Measurements from ENCODE around the gene NFATC1.

The NFATC1 gene

DNA sequence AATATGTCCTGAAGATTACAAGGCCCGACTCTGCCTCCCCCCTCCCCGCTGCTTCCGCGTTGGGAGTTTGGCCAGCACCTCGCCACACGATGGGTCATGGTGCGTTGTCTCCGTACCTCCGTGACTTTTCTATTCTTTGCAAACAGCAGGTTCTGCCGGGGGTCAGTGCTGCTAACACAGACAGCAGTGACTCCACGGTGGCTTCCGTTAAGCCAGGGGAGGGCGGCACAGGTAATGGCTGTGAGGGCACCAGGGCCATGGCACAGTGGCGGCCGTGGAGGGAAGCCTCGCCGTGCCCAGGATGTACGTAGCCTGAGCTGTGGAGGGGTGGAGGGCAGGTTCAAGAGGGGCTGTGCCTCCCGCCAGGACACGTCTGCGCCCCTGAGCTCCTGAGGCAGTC, 115.5 kb downstream of the NFATC1 start:
- DNase-seq: no peak

DNA sequence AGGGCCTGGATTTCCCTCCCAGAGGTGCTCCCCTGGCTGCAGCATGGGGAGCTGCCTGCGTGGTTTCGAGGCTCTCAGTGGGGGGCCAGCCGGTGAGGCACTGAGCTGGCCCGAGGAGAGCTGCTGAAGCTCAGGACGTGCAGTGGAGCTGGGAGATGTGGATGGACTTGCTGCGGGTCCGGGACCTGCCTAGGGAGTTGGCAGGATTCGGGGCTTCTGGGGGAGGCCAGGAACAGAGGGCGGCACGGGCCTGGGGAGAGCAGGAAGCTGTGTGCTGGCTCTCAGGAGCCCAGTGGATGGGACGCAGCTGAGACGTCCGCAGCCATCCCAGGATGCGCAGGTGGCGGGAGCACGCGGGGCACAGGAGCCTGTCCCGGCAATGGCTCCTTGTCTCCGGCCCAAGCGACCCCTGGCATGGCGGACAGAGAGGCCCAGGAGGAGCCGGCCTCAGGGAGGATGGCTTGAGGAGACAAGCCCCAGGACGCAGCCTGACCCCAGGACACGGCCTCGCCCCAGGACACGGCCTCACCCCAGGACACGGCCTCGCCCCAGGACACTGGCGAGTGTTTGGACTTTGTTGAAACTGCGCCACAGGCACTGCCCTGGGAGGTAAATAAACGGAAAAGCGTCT, 116.1 kb downstream of the NFATC1 start:
- no peak for DNase-seq

DNA sequence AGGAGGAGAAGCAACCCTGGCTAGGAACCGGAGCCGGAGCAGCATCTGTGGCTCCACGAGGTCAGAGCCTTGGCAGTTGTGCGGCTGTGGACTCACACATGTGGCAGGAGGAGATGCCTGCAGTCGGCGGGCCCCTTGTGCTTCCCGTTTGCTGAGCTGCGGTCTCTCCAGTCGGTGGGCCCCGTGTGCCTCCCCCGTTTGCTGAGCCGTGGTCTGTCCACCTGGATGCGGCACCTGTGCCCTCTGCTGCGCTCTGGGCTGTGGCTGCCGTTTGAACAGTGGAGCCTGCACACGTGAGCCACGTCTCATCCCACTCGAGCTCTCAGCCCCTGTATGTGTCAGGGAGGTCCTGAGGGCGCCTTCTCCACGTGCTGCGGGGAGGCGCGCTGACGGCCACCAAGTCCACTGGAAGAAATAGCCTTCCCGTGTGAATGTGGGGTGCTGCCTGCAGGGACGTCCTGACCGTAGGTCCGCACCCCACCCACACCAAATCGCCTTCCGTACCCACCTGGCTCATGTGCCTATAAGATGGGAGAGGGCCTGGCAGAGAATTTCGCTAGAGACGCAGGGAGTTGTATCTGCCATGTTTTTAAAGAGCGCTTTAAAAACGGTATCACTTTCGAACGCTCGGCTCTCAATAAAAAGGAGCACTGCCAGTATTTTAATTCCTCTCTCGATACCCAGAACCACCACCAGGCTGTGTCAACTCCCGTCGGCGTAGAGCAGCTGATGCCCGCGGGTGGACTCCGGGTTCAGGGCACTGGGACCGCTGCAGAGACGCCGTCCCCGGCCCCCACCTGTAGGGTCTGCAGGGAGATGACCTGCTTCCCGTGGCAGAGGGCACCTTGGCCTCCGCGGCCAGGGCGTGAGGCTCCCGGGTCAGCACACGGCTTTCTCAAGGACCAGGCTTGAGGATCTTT, 117.0 kb downstream of the NFATC1 start:
- no peak for DNase-seq

DNA sequence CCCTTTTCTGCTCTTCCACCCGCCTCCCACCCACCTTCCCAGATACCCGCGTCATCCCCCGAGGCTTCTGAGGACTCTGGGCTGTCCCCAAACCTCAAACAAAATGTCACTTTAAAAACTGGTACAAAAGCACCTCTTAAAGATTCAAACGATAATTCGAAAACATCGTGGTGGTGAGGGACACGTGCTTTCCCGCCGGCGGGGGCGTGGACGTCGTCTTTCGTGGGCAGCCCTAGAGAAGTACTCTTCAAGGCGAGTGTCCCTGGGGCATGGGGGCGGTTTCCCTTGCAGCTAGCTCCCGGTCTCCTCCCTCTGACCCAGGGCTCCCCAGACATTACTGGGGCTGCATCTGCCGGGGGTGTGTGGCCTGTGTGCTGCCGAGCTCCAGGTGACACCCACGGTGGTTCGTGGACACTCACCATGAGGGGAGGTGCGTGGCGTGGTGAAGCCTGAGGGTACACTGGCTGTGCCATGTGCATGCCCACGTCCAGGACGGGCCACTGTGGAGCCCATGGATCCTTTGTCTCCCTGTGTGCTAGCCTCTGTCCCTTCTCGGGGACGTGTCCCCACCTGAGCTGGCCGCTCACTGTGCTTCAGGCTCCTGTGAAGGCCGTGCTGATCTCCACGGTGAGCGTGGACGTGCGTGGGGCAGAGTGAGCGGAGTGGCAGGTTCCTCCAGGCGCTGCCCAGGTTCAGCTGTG, 117.8 kb downstream of the NFATC1 start:
- no peak for DNase-seq

DNA sequence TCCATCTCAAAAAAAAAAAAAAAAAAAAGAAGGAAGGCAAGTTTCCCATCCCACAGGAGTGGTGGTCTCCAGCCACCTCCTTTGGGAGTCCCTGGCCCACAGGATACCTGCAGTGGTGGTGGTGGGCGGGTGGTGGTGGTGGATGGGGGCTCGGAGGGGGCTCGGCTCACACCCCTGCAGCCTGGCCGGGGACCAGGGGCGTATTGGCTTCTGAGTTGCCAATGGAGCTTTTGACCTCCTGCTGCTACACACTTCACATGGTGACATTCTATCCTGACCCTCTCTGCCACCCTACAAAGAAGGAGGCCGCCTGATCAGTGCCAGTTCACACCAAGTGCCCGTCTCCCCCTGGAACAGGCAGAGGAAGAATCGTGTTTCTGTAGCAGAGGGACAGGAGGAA, 119.6 kb downstream of the NFATC1 start:
- DNase-seq: no peak

DNA sequence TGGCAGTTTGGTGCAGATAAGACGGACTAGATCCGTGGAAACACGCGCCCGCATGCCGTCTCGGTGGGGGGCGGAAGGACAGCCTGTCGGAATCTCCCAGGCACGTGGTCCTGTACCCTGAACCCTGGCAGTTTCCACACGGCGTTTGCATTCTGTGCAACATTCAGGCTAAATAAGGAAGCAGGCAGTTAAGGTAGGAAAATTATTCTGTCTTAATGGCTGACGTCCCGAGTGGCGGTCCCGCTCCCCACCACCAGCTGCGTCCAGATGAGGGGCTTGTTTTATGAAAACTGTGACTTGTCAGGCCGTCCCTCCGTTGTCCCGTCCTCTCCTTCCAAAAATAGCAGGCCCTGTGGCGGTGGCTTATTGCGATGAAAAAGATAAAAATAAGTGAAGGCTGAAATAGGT, 120.2 kb downstream of the NFATC1 start:
- no peak for DNase-seq

DNA sequence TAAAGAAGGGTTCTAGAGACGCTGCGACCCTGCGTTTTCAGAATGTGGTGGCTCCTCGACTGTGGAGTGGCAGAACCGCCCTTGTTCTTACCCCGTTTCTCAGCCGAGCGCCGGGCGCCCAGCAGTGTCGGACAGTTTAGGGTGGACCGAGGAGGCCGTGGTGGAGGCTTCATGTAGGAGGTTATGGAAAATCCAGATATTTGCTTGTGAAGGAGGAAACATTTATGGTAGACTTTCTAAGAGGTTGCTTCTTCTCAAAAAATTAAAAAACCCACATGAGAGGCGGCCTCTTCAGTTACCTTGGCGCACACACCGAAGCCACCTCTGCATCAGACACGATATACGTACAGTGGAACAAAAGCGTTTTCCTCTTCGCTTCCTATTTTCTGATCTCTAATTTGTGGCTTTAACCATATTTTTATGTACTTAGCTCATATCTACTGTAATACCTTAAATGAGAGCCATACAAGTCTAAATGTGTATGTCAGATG, 120.8 kb downstream of the NFATC1 start:
- DNase-seq: no peak

DNA sequence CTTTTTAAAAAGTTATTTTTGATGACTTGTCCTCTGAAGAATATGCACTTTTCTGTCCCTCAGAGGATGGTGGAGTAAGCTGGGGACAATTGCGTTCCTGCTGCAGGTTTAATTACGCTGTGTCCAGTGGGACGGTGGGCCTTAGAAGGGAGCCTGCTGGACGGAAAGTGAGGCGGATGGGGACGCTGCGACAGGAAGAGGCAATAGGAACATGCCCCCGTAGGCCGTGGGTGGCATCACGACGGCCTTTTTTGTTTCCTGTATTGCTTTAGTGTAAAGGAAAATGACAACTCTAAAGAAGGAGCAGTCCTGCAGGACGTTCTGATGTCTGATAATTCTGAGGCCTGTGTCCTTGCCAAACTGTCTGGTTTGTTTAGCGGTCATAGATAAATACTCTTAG, 121.6 kb downstream of the NFATC1 start:
- DNase-seq: no peak

DNA sequence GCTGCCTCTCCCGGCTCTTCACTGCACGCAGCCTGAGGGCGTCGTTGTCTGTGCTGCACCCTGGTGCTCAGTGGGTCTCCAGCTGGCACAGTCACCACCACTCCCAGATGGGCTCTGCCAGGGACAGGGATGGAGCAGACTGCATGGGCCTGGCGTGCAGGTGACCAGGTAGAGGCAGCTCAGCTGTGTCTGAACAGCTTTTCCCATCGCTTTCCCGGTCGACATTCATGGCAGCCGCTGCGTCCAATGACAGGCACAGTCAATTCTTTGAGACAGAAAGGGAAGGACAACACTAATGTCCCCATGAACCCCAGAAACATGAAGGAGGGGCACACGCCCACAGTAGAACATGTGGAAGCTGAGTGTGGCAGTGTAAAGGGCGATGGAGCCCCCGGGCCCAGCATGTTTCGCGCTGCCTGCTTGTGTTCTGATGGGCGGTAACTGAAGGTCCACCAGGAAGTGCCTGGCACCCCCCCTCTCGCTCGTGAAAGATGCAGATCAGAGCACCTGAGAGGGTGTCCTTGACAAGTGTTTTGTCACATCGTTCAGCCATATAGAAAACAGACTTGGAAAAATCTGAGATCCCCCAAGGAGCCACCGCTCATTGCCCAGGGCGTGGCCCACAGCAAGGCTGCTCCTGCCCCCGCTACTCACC, 122.4 kb downstream of the NFATC1 start:
- no peak for DNase-seq

DNA sequence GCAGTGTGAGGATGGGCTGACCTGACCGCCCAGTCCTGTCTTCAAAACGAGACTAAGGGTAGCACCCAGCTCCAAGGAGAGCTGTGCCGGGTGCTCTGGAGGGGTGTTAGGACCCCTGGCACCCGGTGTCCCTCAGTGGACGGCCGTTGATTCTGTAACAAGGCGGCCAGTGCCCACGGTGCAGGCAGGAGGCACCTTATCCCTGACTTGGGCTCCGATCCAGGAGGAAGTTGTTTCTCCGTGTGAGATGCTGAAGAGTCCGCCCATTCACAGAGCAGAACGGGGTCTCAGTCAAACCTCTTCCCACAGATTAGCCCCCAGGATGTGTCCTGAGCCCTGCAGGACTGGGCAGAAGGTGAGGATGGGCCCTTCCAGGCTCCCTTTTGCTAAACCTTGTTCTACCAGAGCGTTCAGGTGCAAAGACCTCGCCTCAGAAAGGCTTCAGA, 123.0 kb downstream of the NFATC1 start:
- DNase-seq: no peak

DNA sequence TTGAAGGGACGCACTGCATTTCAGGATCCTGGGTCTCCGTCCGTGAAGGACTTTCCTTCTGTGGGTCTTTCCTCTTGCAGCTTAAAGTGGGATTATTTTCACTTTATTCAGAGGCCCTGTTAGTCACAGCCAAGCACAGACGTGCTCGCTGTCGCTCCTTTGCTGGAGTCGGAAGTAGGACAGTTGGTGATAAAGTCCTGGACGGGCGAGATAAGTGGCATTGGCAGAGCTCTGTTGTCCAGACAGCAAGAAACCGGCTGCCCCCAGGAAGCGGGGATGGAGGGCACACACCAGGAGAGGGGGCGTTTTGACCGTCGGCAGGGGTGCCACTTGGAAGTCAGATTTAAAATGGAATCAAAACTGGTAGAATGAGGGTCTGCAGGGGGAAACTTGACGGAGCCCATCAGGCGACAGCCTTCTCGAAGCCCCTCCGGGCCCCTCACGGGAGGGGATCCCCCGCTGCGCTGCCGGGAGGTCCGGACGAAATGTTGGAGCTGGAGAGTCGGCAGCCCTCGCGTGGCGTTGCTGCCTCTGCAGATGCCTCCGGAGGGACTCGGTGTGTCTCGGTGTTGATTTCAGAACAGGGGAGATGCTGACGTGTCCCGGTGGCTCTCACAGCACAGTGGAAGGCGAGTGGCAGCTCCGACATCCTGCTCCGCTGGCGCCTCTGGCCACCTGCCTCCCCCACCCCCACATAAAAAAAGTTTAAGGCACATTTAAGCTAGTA, 124.2 kb downstream of the NFATC1 start:
- no peak for DNase-seq

DNA sequence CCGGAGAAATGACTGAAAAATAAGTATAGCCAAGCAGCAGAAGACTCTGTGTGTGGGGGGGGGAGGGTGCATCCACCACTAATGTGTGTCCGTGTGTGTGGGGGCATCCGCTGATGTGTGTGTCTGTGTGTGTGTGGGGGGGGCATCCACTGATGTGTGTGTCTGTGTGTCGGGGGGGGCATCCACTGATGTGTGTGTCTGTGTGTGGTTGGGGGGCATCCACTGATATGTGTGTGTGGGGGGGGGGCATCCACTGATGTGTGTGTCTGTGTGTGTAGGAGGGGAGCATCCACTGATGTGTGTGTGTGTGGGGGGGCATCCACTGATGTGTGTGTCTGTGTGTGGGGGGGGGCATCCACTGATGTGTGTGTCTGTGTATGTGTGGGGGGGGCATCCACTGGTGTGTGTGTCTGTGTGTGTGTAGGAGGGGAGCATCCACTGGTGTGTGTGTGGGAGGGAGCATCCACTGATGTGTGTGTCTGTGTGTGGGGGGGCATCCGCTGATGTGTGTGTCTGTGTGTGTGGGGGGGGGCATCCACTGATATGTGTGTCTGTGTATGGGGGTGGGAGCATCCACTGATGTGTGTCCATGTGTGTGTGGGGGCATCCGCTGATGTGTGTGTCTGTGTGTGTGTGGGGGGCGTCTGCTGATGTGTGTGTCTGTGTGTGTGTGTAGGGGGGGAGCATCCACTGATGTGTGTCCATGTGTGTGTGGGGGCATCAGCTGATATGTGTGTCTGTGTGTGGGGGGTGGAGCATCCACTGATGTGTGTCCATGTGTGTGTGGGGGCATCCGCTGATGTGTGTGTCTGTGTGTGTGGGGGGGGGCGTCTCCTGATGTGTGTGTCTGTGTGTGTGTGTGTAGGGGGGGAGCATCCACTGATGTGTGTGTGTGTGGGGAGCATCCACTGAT, 125.0 kb downstream of the NFATC1 start:
- no peak for DNase-seq

DNA sequence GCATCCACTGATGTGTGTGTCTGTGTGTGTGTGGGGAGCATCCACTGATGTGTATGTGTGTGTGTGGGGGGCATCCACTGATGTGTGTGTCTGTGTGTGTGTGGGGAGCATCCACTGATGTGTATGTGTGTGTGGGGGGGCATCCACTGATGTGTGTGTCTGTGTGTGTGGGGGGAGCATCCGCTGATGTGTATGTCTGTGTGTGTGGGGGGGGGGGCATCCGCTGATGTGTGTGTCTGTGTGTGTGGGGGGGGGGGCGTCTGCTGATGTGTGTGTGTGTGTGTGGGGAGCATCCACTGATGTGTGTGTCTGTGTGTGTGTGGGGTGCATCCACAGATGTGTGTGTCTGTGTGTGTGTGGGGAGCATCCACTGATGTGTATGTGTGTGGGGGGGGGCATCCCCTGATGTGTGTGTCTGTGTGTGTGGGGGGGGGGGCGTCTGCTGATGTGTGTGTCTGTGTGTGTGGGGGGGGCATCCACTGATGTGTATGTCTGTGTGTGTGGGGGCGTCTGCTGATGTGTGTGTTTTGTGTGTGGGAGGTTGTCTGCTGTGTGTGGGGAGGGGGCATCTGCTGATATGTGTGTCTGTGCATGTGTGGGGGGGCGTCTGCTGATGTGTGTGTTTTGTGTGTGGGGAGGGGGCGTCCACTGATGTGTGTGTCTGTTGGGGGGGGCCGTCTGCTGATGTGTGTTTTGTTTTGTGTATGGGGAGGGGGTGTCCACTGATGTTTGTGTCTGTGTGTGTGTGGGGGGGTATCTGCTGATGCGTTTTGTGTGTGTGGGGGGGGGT, 125.9 kb downstream of the NFATC1 start:
- DNase-seq: no peak

DNA sequence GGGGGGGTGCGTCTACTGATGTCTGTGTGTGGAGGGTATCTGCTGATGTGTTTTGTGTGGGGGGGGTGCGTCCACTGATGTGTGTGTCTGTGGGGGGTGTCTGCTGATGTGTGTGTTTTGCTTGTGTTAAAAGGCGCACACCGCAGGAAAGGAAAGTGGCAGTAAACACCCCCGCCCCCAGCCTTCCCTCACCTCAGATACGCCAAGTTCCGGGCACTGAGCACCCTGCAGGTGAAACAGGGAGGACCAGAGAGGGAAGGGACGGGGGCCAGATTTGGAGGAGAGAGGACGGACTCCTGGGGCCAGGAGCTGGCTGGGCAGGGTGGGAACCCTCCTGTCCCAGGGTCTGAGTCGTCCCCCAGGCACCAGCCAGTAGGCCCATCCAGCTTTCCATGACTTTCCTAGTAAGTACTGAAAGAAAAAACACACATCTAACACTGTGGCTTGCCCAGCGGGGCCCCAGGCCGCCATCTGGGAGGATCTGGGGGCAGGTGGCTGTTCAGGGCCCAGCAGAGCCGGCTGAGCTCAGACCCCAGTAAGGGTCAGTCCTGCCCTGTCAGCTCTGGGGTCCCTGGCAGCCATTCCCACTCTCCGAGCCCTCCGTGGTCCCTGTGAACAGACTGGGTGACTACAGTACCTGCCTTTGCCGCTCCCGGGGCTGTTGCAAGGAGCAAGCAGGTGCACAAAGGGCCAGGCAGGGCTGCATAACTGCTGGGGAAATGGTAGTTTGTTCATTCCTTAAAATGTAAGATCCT, 126.9 kb downstream of the NFATC1 start:
- DNase-seq: no peak

DNA sequence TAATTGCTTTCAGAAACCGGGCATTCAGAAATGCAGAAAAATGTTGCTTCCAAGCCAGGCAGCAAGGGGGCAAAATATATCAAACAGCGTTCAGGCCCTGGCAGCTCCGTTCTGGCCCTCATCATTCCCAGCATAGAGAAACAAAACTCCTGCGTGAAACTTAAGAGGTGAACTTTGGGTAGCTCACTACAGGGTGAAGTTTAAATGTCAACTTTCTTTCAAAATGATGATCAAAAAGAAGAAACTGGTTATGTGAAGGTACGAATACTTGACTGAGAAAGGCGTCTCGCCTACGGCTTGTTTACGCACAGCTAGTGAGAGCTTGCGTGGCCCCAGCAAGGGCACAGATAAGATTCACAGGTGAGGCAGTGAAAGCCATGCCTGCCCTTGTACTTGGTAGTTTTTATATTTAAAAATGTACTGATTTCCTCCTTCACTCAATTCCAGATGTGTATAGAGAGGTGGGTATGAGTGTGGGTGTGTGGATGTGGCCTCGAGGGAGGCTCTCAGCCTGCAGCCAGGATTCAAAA, 127.5 kb downstream of the NFATC1 start:
- DNase-seq: no peak

DNA sequence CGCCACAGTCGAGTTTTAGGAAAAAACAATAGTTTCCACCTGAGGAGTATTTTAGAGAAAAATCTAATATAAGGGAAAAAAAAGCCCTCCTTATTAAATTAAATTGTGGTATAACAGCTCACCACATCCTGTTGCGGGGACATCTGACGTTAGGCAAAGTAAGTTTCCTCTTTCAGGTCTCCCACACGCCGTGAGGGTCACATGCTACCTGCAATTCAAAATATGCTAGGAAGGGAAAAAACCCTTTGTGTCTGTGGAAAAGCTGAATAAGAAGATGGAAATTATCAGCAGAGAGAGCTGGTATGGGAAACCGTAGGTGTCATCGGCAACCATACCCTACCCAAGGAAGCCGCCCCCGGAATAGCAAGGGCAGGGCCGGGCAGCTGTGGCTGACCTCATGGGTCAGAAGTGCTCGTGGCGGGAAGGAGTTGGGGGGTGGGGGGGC, 128.0 kb downstream of the NFATC1 start:
- DNase-seq: no peak

DNA sequence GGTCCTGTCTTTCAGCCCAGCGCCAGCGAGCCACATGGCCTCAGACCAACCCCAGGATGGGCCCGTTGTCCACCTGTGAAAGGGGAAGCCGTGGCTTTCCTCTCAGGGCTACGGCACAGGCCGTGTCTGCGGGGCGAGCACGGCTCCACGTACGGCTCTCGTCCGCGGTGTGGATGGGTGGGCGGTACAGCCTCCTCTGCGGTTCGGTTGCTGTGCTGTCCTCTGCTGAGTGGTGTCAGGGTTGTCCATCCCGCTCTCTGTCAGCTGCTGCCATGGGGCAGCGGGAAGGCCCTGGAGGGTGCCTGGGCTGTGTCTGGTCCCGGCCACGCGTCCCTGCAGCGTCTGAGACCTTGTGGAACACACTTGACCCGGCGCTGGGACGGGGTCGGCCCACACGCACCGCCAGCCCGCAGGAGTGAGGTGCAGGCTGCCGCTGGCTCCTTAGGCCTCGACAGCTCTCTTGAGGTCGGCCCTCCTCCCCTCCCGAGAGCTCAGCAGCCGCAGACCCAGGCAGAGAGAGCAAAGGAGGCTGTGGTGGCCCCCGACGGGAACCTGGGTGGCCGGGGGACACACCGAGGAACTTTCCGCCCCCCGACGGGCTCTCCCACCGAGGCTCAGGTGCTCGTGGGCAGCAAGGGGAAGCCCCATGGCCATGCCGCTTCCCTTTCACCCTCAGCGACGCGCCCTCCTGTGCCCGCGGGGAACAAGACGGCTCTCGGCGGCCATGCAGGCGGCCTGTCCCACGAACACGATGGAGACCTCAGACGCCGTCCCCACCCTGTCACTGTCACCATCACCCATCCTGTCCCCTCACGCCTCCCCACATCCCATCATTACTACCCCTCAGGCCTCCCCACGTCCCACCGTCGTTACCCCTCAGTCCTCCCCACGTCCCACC, 128.7 kb downstream of the NFATC1 start:
- no peak for DNase-seq

All from NCI-H1694 (cell line).